ENCODE measurements around the gene PSKH1.

- no peak for TF ChIP-seq POLR2A (IDR thresholded peaks at IDR 0.05)
- TF ChIP-seq, protein P1, sequence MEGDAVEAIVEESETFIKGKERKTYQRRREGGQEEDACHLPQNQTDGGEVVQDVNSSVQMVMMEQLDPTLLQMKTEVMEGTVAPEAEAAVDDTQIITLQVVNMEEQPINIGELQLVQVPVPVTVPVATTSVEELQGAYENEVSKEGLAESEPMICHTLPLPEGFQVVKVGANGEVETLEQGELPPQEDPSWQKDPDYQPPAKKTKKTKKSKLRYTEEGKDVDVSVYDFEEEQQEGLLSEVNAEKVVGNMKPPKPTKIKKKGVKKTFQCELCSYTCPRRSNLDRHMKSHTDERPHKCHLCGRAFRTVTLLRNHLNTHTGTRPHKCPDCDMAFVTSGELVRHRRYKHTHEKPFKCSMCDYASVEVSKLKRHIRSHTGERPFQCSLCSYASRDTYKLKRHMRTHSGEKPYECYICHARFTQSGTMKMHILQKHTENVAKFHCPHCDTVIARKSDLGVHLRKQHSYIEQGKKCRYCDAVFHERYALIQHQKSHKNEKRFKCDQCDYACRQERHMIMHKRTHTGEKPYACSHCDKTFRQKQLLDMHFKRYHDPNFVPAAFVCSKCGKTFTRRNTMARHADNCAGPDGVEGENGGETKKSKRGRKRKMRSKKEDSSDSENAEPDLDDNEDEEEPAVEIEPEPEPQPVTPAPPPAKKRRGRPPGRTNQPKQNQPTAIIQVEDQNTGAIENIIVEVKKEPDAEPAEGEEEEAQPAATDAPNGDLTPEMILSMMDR (IDR thresholded peaks at IDR 0.05) = no peak
These were observed 9.8 kb downstream of the PSKH1 start for GRCh38 chr16:67902831-67903230.

Measured in testis (tissue), 2 donors.